DMS153 treated with DMSO at 0.1 percent for 48 hours (cell line): ENCODE results near the gene DUSP2.

Experiments used
- DNase-seq: peaks from one replicate; lab custom pipeline; 2025; ENCODE audit not compliant: unreplicated experiment; lab: John Stamatoyannopoulos, UW

The DUSP2 gene

DNA sequence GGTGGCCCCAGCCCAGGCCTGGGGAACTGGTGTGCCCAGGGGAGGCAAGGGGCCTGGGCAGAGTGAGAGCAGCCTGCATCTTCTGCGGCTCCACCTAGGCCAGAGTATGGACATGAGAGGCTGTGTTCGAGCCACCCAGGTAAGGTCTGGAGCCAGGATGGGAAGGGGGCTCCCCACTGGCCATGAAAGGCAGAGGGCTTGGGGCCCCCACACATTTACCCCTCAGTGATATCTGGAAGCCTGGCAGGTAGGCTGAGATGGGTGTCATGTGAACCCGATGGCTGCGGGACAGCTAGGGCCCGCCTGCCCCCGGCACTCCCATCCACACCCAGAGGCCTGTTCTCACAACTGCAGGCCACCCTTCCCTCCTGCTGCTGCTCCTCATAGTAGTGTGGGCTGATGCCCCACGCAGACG lies 42.0 kb downstream of the DUSP2 start:
- no peak for DNase-seq

GRCh38 chr2:96102596-96103186 lies 42.5 kb downstream of the DUSP2 start:
- no peak for DNase-seq

DNA sequence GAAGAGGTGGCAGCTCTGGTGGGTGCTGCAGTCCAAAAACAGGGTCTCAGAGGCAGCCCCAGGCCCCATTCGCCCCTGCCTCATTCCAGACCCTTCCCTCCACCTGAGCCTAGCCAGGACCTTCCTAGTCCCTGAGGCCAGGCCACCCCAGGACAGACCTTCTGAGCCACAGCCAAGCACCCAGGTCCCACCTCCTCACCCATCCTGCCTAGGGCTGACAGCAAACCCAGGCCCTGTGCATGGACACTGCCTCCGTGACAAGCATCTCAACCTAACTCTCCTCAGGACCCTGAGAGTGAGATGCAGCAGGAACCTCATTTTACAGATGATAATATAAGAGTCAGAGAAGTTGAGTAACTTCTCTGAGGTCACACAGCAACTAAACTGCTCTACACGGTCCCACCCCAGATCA lies 44.3 kb downstream of the DUSP2 start:
- no peak for DNase-seq

GRCh38 chr2:96099861-96100798 lies 45.1 kb downstream of the DUSP2 start:
- no peak for DNase-seq

DNA sequence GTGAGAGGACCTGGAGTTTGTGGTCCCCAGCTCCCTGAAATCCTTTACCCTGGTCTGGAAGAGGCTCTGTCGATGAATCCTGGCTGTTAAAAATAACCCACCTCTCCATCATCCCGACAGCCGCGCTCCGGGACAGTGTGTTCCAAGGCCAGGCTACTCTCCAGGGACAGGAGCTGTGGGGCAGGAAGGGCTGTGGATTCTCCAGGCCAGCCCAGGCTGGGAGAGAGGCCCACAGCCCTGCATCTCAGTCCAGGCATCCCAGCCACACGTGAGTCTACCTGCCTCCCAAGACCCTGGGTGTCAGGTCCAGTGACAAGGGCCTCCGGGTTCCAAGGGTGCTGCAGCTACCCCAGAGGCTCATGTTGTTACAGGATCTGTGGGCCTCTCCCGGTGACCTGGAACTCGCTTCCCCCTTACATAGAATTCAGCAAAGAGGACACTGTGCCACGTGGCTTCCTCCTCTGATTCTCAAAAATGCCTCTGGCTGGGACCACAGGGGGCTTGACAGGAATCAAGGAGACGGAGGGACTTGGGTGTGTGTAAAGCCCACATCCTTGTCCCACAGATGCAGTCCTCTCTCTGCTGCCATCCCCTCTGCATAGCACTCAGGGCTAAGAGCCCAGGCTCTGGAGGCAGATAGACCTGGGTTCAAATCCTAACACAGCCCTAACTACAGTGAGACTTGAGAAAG lies 46.2 kb downstream of the DUSP2 start:
- no peak for DNase-seq

DNA sequence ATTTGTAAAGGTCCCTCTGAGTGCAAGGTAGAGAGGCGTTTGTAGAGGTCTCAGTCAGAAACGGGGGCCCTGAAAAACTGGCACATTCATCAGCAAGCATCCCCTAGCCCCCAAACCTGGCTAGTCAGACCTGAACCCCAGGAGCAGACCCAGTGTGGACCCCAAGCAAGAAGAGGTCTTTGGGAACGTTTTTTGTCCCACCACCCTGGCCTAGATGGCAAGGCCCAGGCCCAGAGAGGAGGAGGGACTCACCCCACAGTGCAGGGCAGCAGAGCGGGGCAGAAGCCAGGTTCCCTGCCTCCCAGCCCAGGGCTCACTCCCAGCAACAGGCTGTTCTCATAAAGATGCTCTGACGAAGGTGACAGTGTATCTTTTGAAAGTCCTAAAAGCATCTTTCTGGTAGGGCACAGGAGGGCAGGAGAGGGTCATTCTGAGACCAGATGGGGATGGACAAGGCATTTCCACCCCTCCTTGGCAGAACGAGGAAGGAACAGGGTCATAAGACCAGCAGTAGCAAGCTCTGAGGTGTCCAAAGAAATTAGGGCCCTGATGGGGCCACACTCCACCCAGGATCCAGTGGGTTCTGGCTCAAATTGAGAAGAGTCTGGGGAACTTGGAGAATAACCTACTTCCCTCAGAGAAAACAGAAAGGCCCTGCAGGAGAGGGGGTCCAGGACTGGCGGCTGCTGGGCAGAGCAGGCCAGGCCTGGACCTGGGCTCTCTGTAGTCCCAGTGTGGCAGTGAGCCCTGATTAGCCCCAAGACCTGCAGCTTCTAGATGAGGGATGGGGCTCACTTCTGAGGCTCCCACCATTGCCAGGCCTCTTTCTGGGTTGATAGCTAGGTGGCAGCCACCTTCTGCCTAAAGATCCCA lies 47.1 kb downstream of the DUSP2 start:
- DNase-seq, result no peak

DNA sequence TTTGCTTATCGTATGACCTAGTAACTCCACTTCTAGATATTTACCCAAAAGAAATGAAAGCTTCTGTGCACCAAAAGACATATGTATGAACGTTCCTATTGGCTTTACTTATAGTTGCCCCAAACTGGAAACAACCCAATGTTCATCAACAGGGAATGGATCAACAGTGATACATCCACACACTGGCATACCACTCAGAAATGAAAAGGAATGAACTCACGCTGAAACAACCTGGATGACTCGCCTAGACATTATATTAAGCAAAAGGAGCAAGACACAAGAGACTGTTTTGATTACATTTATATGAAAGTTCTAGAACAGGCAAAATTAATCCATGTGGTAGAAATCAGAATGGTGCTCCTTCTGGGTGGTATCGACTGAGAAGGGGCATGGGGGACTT lies 47.8 kb downstream of the DUSP2 start:
- no peak for DNase-seq

GRCh38 chr2:96095116-96095636 lies 50.1 kb downstream of the DUSP2 start:
- DNase-seq, result no peak

DNA sequence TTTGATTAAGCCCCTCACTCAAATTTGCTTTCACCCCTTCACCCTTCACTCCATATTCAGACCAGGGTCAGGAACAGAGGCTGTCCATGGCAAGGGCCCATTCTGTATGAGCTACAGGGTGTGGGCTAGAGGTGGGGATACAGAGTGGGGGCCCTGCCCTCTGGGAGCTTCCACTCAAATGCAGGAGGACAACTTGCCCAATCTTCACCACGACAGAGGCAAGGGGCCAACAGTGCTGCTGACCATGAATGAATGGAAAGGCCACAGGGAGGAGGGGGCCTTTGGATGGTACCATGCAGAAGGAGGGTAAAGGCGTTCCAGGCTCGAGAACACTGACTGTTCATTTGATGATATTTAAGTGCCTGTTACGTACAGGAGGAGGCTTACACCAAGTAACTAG lies 51.7 kb downstream of the DUSP2 start:
- DNase-seq, result no peak
